Bronchial epithelial cell (primary cell): ENCODE measurements around the gene TGM6. TPM values are rescaled to one million over a fixed set of nuclear protein-coding genes. Genes with fewer than 3 reads are reported as not detected.
A peak's percentile ranks its signal among the peaks of the same experiment; 100 is the strongest.

Experiments used
- DNase-seq: peaks from one replicate; pipeline ENCODE4 v3.0.0-alpha.2; 2010; ENCODE audit warnings: low read depth
- FAIRE-seq: peaks from 2 replicates; lab custom pipeline; 2011; peaks lifted over from hg19 to GRCh38; lab: Jason Lieb, UNC
- H3K27me3 ChIP-seq: 2 replicates; pipeline ENCODE4 v1.5.1; 2011; ENCODE audit warnings: low read length; ENCODE audit not compliant: control insufficient read depth, insufficient read depth
- H3K36me3 ChIP-seq: 2 replicates; pipeline ENCODE4 v1.5.1; 2011; ENCODE audit warnings: low read length; ENCODE audit not compliant: control insufficient read depth, insufficient read depth
- H3K4me3 ChIP-seq: 2 replicates; pipeline ENCODE4 v1.5.1; 2011; ENCODE audit warnings: mild to moderate bottlenecking, low read depth, low read length, control low read depth
- total RNA-seq: library from RNA; depleted of rRNA; stranded (reverse); fragments of >200 nt; gene quantifications from 2 replicates; pipeline ENCODE4 v1.2.1, GENCODE V29; 2014
- TF ChIP-seq, protein P1 (sequence below): IDR thresholded peaks from 2 replicates; pipeline ENCODE4 v1.5.1; 2011; ENCODE audit warnings: mild to moderate bottlenecking, moderate library complexity, low read length, control low read depth, inconsistent platforms; ENCODE audit not compliant: insufficient read depth, severe bottlenecking

TGM6 gene
- total RNA-seq, 1 donor from 2014 or later = not detected

DNA sequence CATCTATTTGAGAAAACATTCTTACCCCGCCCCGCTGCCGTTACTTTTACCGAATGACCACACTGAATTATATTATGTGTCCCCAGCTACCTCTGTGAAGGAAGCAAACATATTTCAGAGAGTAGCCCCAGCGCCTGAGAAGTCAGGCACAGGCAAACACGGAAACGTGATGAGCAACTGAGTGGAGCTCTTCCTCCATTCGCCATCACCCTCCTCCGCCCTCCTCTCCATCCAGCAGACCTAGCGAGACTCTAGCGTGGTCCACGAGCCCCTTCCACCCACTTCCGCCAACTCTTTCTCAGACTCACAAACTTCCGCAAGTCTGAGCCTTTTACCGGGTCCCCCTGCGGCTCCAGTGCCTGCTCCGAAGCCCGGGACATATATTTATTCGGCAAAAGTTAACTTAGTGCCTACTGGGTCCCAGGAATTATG is 89.3 kb downstream of the TGM6 start:
- peak overlapping the region; percentile 88 for H3K4me3 ChIP-seq
- TF ChIP-seq, protein P1, sequence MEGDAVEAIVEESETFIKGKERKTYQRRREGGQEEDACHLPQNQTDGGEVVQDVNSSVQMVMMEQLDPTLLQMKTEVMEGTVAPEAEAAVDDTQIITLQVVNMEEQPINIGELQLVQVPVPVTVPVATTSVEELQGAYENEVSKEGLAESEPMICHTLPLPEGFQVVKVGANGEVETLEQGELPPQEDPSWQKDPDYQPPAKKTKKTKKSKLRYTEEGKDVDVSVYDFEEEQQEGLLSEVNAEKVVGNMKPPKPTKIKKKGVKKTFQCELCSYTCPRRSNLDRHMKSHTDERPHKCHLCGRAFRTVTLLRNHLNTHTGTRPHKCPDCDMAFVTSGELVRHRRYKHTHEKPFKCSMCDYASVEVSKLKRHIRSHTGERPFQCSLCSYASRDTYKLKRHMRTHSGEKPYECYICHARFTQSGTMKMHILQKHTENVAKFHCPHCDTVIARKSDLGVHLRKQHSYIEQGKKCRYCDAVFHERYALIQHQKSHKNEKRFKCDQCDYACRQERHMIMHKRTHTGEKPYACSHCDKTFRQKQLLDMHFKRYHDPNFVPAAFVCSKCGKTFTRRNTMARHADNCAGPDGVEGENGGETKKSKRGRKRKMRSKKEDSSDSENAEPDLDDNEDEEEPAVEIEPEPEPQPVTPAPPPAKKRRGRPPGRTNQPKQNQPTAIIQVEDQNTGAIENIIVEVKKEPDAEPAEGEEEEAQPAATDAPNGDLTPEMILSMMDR = no peak
- H3K36me3 ChIP-seq = peaks cover 17% of the 10 kb centered on the region
- peak; percentile 50 for DNase-seq
- FAIRE-seq = no peak
- H3K27me3 ChIP-seq = no peaks in the 10 kb centered on the region

DNA sequence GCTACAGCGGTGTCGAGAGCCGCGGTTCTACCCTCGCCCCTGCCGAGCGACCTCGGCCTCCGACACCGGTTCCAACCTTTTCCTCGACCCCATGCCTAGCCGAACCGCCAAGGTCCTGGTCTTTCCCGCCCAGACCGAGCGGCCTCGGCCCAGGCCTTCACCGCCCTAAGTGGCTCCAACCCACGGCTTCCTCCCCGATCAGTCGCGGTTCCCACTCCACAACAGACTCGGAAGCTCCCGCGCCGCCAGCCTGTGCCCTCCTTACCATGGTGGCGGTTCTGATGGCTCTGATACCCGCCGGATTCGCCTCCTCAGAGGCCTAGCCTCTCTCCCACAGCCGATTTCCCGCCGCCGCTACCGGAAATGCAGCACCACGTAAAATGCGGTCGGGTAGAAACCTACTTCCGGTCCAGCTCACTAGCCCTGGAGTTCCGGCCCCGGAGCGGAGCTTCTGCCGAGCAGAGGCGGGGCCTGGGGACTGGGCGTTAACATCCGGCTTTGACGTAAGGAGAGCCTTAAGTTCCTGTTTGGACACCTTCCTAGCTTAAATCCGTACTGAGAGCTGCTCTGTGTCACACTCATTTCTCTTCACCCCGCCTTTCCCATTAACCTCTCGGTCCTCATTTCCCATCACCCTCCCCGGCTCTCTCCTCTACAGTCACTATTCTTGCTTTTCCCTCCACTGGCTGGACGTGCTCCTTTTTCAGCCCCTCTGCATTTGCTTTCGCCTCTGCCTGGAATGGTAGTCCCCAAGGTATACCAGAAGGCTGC is 89.9 kb downstream of the TGM6 start, which contains the start of gene SNRPB:
TSS of gene SNRPB (minus strand) at position 367 of the 771 bp plus-strand sequence. CDS start at position 268, 99 bp downstream.
- peaks cover 14% of the 10 kb centered on the region for H3K36me3 ChIP-seq
- TF ChIP-seq, protein P1 = no peak
- H3K27me3 ChIP-seq = no peaks in the 10 kb centered on the region
- peak; percentile 98 for DNase-seq
- peak; percentile 75 for FAIRE-seq
- peak within 1 kb of the TSS; percentile 88 for H3K4me3 ChIP-seq

DNA sequence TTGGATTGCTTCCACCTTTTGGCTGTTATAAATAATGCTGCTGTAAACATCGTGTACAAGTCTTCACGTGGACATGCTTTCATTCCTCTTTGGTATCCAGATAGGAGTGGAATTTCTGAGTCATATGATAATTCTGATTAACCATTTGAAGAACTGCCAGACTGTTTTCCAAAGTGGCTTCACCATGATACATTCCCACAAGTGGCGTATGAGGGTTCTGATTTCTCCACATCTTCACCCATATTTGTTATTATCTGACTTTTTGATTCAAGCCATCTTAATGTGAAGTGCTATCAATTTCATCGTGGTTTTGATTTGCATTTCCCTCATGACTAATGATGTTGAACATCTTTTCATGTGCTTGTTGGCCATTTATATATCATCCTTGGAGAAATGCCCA is 92.8 kb downstream of the TGM6 start:
- TF ChIP-seq, protein P1 = no peak
- H3K27me3 ChIP-seq = no peaks in the 10 kb centered on the region
- FAIRE-seq (no peak), DNase-seq (peak; percentile 55)
- no peak overlapping the region for H3K4me3 ChIP-seq
- no peaks in the 10 kb centered on the region for H3K36me3 ChIP-seq

DNA sequence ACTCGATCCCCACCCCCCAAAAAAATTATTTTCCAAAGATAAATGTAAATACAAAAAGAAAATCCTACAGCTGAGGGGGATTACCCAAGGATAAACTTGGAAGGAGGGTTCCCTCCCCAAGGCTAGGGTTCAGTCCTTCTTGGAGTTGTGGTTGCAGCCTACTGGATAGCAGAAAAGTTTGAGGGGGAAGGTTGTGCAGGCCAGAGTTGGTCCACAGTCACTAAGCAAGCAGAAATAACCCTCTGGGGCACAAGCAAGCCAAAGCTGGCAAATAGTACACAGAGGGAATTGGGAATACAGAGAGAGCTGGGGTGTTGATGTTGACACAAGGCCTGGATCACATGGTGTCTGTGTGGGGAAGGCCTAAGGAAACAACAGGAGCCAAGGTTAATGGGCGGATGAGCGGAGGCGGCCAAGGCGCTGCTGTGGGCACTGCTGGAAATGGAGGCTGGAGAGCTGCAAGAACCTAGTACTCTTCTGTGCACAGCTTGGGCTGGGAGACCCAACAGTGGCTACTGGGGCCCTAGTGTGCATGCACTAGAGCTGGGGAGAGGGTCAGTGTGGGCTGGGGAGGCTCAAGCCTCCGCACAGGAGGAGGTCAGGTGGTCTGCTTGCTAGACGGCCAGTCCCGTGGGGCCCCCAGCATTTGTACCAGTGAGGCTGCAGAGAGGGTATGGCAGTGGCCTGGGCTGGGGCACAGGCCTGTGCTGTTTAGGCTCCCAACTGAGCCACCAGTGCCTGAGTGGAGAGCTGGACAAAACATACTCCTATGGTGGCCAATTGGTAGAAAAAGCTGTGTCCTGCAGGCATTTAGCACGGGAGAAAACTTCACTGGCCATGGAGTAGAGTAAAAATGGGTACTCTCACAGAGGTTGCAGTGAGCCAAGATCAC is 95.4 kb downstream of the TGM6 start:
- Histone ChIP-seq H3K36me3 (no peaks in the 10 kb centered on the region), H3K27me3 (no peaks in the 10 kb centered on the region), H3K4me3 (no peak overlapping the region)
- FAIRE-seq = no peak
- TF ChIP-seq, protein P1 = no peak
- DNase-seq = no peak

DNA sequence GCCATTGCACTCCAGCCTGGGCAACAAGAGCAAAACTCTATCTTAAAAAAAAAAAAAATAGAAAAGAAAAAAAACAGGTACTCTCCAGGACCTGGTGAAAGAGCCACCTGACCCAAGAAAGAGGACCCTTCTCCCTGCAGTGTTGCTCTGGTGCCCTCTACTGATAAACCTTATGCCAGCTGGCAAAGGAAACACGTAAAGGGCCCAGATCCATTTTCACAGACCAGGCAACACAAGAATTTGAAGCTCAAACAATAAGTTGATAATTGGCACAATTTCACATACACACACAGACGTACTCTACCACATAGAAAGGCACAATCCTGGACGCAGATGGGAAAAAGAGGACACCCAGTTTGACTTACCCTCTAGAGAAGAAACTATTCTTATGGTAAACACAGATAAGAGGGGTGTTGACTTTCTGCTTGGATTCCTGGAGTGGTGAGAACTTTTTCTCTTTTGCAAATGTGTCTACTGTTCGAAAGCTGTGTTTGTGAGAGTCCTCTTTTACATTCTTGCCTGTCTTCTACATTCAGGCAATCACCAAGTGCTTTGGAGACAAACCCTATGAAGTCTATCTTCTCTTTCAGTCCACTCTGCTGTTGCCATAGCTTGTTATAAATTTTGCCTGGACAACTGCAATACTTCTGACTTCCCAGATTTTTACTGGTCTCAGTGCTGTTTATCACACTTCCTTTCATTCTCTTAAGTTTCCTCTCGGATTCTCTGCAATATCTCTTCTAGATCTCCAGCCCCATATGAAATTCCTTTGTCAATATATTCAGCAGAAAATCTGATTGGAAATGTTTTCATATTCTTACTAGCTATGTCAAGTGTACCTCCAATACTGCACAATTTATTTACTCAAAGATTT is 96.3 kb downstream of the TGM6 start:
- Histone ChIP-seq H3K4me3 (no peak overlapping the region), H3K27me3 (no peaks in the 10 kb centered on the region), H3K36me3 (no peaks in the 10 kb centered on the region)
- TF ChIP-seq, protein P1 = no peak
- no peak for DNase-seq
- no peak for FAIRE-seq
